DMS114 treated with DMSO at 0.1 percent for 48 hours (cell line): ENCODE data around the gene CTNNA3.
"Not testable (repeated sequence)": the region's sequence is repeated elsewhere in the genome, so short reads cannot be mapped to it uniquely, and the experiment has no call there.

ENCODE experiments used
- DNase-seq: peaks from one replicate; lab custom pipeline; 2025; ENCODE audit not compliant: unreplicated experiment; lab: John Stamatoyannopoulos, UW

The CTNNA3 gene

GRCh38 chr10:67257427-67258144, 438.4 kb downstream of the CTNNA3 start:
- no peak for DNase-seq

GRCh38 chr10:67257018-67257417, 439.0 kb downstream of the CTNNA3 start:
- no peak for DNase-seq

GRCh38 chr10:67250686-67251085, 445.3 kb downstream of the CTNNA3 start:
- DNase-seq: no peak

GRCh38 chr10:67246066-67246555, 449.9 kb downstream of the CTNNA3 start:
- no peak for DNase-seq

- DNase-seq: no peak
Observed at GRCh38 chr10:67242528-67242927, 453.5 kb downstream of the CTNNA3 start.

GRCh38 chr10:67241451-67241850, 454.5 kb downstream of the CTNNA3 start:
- no peak for DNase-seq

- no peak for DNase-seq
Observed at GRCh38 chr10:67239864-67240497, 456.0 kb downstream of the CTNNA3 start.

- not testable (repeated sequence) for DNase-seq
Observed at GRCh38 chr10:67230680-67231500, 465.1 kb downstream of the CTNNA3 start.

GRCh38 chr10:67225226-67225625, 470.8 kb downstream of the CTNNA3 start:
- DNase-seq: no peak

- DNase-seq: no peak
Observed at GRCh38 chr10:67224553-67224952, 471.4 kb downstream of the CTNNA3 start.

GRCh38 chr10:67222934-67223333, 473.1 kb downstream of the CTNNA3 start:
- DNase-seq: no peak

- DNase-seq: no peak
Observed at GRCh38 chr10:67221939-67222494, 474.0 kb downstream of the CTNNA3 start.

- DNase-seq: no peak
Observed at GRCh38 chr10:67211680-67212079, 484.3 kb downstream of the CTNNA3 start.

- DNase-seq: not testable (repeated sequence)
Observed at GRCh38 chr10:67207923-67208322, 488.1 kb downstream of the CTNNA3 start.

GRCh38 chr10:67200913-67201564, 495.0 kb downstream of the CTNNA3 start:
- DNase-seq: no peak

GRCh38 chr10:67175354-67175753, 520.6 kb downstream of the CTNNA3 start:
- no peak for DNase-seq

- DNase-seq: no peak
Observed at GRCh38 chr10:67173787-67174186, 522.2 kb downstream of the CTNNA3 start.

GRCh38 chr10:67171970-67172369, 524.0 kb downstream of the CTNNA3 start:
- no peak for DNase-seq

GRCh38 chr10:67156239-67156638, 539.8 kb downstream of the CTNNA3 start:
- no peak for DNase-seq

- DNase-seq: no peak
Observed at GRCh38 chr10:67151471-67151870, 544.5 kb downstream of the CTNNA3 start.

GRCh38 chr10:67144530-67144929, 551.5 kb downstream of the CTNNA3 start:
- no peak for DNase-seq
